HG03565 (cell line): ENCODE results near the gene PFKFB3.
A peak's percentile ranks its signal among the peaks of the same experiment; 100 is the strongest.
"Not testable (repeated sequence)": the region's sequence is repeated elsewhere in the genome, so short reads cannot be mapped to it uniquely, and the experiment has no call there.

Source experiments
- ATAC-seq: cut with Tn5 transposase; IDR thresholded peaks from one replicate; pipeline ENCODE4 v1.9.1; 2021; ENCODE audit warnings: mild to moderate bottlenecking, moderate library complexity; ENCODE audit not compliant: unreplicated experiment

The PFKFB3 gene

DNA sequence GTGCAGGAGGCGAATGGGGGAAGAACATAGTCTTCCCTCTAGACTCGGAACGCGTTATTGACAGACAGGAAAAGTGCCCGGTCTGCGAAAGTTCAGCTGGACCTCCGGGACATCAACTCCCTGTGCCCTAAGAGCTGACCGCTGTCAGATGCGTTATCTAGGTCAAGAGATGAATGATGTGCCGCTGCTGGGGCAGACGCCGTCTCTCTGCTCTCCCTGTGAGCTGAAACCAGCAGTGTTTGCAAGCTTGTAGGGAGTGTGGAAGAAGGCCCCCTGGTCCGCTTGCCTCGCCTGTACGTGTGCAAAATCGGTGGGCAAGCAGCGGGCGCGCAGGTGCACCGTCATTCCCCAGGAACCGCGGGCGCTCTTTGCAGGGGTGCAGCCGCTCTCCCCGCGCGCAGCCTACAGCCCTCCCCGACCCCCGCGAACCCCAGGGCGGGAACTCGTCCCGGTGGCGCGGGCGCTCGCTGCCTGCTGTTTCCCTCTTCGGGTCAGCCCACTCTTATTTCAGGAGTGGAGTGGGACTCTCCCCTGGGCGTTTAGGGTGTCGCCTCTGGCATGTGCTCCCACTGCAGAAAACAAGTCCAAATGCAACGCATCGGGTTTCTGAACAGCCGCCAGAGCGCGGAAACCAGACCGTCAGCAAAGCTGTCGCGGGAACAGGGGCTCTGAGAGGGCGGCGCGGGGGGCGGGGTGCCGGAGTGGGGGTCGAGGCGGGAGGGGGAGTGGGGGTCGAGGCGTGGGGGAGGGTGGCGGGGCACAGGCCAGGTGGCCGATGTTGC is 1.8 kb upstream of the PFKFB3 start:
- no peak for ATAC-seq

DNA sequence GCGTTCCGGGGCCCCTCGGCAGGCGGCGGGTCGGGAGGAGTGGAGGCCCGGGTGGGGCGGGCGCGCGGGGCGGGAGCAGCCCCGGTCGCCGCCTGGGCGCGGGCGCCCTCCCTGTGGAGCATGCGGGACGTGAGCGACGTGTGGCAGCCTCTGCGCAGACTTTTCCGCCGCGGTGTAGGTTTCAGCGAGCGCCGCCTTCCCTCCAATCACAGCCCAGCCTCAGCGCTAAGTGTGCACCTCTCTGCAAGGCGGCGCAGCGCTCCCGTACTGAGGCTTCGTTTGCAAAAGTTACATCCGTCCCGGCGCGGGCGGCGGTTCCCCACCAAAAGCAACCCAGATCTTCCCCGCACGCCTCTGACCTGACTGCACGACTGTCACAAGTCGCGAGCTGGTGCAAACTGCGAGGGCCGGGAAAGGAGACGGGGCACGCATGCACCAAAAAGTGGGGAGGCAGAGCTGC is 1.2 kb upstream of the PFKFB3 start:
- peak; percentile 40 for ATAC-seq

DNA sequence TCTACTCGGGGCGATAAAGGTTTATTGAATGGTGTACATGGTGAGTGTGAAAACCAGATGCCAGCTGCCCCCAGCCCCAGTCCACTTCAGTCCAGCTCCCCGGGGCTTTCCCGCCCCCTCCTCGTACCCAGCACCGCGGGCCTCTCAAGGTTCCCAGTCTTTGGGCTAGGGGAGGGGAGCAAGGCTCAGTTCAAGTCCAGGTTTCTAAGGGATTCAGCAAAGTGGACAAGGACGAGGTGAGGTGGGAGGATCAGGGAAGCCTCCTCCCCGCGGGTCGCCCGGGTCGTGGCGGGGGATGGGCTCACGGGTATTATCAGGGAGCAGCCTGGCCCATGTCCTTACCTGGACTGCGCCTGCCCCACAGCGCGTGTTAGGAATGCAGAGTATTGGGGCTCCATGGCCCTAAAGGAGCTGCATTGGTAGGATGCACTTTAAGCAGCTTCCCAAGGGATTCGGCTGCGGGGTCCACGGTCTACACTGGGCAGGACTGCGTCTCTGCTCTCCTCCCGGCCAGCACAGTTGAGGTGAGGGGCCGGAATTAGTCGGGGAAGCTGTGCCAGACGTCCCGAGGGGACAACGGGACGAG is 541 bp upstream of the PFKFB3 start:
- no peak for ATAC-seq

DNA sequence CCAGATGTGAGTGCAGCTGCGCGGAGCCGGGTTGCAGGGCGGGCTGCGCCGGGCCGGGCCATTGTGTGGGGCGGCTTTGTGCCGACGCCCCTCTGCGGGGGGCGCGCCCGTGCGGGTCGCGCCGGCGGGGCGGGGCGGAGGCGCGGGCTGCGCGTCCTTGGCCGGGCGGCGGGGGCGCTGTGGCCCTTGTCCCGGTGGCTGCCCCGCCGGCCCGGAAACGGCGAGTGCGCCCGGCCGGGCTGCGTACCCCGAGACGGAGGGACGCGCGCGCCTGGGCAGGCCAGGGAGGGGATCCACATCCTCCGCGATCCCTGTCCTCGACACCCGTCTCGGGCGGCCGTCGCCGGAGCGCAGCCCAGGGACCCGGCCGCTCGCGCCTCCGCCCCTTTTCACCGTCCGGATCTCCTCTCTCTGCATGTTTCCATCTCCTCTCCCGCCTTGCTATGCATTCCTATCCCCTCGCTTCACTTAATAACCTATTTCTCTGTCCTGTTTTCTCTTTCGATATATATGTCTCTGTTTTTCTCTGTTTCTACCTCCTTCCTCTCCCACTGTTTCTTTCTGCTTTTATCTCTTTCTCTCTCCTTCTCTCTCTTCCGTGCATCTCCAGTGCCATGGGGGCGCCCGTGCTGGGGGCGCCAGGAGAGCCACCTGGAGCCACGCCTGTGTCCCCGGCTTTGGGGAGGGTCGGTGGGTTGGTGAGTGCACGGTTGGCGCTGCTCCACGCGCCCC is 765 bp downstream of the PFKFB3 start:
- peak; percentile 26 for ATAC-seq

DNA sequence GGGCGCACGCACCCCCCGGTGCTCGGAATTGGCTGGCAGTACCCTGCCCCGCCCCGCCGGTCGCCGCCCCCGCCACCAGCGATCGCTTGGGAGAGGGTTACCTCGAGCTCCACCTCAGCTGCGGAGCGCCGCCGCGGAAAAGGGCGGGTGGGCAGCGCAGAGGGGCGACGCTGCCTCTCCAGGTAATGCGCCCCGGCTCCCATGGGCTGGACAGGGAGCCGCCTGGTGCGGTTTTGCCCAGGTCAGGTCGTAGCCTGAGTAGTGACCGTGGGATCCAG is 1.3 kb downstream of the PFKFB3 start:
- ATAC-seq: no peak

DNA sequence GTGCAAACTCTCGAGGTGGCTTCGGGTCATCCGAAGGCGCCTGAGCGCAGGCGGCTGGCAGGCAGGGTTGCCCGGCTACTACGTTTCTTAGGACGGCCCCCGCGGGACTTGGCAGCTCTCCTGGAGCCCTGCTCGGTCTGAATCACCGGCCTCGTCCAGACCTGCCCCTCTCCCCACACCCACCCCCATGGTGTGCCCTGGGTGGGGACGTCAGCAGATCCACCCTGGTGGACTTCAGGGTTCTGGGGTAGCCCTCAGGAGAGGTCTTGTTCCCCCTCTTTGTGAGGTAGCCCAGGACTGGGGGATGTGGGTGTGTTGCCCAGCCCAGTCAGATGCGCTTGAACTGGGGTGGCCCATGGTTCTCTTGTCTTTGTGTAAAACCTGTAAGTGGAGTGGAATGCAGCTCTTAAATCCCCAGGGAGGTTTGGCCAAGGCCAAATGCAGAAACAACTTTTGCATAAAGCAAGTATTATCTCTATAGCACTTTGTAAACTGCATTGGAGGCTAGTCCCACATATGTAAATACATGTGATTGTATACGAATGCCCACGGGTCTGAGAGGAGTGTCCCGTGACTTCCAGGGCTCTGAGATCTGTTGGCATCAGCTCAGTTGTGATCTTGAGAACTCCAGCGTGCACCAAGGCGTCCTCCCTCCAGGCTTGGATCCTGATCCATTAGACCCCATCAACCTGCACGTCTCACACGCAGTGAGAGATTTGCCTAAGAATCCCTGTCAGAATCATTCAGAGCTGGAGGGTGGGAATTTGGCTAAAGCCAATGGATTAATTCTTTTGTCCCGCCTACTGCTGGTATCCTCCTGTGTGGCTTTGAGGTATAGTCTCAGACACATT is 1.8 kb downstream of the PFKFB3 start:
- no peak for ATAC-seq

DNA sequence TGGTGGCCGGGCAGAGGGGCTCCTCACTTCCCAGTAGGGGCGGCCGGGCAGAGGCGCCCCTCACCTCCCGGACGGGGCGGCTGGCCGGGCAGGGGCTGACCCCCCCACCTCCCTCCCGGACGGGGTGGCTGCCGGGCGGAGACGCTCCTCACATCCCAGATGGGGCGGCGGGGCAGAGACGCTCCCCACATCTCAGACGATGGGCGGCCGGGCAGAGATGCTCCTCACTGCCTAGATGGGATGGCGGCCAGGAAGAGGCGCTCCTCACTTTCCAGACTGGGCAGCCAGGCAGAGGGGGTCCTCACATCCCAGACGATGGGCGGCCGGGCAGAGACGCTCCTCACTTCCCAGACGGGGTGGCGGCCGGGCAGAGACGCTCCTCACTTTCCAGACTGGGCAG is 3.8 kb downstream of the PFKFB3 start:
- ATAC-seq: not testable (repeated sequence)

DNA sequence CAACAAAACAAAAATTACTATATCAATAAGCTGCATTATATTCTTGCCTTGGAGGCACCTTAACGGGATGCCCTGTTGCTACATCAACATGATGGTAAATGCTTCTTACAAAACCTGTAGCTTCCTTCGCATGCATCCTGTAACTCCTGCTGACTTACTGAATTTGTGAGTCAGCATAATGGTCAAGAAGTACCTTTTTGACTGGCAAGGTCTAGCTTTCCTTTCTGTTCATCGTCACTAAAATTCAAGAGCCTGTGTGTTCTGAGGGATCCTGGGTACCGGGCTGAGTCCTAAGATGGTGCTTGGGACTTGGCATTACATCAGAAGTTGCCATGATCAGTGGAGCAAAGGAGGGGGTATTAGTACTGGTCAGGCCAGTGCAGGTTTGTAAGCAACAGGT is 4.9 kb downstream of the PFKFB3 start:
- ATAC-seq: no peak

DNA sequence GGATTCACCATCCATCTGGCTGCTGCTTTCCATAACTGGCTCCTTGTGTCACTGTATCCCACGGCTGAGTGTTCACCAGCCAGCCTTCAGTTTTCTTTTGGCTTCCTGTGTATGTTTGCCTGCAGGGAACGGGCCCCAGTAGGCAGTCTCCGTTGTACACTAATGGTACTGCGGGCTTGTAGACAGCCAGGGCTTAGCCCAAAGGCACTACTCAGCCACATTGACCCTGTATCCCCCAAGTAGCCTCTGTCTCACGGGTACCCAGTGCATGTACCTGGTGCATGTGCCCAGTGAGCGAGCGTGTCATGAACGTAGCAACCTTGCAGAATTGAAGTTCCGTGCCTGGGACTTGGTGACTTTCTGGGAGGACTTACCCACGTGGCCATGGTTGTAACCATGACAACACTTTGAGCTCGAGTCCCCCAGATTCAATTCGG is 6.1 kb downstream of the PFKFB3 start:
- no peak for ATAC-seq

DNA sequence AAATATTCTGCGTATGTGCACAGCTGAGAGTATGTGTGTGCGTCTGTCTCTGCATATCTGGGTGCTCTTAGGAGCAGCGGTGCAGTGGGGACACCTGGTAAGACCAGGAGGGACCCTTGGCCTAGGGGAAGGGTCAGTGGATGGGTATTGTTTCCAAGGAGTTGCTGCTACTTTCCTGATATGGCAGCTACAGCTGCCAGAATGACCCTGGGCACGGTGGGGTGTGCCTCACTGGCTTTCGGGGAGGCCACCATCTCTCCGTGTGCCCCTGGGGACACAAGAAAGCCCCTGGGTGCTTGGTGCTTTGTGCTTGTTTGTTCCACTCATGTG is 8.6 kb downstream of the PFKFB3 start:
- no peak for ATAC-seq

DNA sequence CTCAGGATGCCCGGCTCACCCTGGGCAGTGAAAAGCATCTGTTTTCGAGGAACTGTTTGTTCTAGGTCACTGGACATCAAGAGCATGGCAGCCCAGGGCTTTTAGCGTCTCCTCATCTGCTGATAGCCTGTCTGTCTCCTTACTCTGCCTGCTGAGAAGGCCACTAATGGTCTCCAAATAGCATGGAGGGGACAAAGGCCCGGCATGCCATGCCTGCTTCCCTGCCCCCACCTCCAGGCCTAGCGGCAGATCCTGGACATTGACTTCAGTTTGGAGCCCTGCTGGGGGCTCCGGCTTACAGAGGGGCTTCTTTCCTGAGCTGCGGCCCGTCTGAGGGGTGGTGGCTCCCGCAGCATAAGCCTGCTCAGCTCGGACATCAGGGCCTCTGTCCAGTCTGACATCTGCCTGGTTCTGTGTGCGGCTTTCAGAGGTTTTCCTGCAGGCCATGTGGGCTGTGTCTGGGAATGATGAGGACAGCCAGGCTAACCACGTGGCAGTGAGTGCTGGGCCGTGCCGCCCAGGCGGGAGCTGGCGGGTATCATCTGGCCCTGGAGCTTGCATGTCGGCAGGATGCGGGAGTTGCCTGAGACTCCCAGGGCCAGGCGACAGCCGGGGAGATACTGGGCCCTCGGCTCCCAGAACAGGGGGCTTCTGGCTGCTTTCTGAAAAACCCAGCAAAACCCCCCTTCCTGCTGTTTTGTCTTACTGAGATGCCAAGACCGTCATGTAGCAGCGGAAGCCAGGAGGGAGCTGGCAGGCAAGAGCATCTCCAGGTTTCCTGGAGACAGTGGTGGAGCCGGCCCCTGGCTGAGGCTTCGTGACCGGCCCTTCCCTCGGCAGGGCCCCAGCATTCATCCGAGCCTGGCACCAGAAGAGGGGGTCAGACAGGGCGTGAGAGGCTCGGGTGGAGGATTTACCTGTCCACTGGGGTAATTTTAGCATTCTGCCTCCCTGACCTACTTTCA is 9.2 kb downstream of the PFKFB3 start:
- no peak for ATAC-seq

DNA sequence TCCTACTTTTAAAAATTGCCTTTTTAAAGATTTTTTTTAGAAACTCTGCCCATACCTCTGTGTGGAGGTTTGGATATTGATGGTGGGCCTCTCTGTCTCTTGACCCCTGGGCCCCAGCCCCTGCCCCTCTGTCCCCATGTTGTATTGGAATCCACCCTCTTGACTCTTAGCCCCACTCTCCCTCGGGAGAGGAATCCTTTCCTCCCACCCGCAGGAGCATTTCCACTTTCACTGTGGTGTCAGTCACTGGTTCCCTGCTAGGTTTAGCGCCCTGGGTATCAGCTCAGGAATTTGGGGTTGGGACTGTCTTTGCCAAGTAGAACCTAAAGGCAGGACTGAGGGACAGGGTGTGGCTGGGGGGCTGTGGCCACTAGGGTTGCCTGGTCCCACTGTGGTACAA is 10.1 kb downstream of the PFKFB3 start:
- ATAC-seq: no peak

DNA sequence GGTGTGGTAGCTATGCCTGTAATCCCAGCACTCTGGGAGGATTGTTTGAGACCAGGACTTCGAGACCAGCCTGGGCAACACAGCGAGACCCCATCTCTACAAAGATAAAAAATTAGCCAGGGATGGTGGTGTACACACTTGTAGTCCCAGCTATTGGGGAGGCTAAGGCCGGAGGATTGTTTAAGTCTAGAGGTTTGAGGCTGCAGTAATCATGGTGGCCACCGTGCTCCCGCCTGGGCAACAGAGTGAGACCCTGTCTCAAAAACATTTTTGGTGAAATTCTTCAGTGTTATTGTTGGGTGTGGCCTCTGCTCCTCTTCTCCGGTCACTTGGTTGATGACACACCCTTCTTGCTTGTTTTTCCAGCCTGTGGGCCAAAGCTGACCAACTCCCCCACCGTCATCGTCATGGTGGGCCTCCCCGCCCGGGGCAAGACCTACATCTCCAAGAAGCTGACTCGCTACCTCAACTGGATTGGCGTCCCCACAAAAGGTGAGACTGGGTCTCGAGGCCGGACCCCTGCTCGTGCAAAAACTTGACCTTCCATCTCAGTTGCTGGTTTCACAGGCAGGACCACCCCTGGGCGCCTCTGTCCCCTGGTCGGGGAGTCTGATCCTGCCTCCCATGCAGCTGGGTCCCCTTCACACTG is 10.6 kb downstream of the PFKFB3 start:
- ATAC-seq: no peak

DNA sequence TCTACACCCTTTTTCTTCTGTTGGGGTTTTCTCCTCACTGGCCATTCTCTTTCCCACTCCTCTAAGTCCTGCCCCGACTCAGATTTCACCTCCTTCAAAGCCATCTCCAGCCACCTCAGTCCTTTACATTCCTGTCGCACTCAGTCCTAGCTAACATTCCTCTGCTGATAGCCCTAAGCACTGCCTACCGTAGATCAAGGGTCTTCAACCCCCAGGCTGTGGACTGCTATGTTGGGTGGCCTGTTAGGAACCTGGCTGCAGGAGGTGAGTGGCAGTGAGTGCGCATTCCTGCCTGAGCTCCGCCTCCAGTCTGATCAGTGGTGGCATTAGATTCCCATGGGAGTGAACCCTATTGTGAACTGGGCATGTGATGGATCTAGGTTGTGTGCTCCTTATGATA is 11.2 kb downstream of the PFKFB3 start:
- ATAC-seq: no peak

DNA sequence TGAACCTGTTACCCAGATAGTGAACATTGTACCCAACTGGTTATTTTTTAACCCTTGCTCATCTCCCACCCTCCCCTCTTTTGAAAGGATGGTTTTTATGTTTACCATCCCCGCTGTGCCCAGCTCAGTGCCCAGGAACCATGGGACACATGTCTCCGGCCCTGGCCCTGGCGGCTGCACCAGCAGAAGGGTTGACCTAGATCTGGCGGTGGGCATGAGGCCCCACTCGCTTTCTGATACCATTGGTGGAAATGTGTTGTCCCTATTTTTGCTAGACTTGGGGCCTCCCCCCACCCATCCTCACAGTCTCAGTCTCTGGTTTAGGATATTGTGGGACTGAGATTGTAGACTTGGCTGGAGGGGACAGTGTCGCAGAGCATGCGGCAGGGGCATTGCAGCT is 11.9 kb downstream of the PFKFB3 start:
- no peak for ATAC-seq

DNA sequence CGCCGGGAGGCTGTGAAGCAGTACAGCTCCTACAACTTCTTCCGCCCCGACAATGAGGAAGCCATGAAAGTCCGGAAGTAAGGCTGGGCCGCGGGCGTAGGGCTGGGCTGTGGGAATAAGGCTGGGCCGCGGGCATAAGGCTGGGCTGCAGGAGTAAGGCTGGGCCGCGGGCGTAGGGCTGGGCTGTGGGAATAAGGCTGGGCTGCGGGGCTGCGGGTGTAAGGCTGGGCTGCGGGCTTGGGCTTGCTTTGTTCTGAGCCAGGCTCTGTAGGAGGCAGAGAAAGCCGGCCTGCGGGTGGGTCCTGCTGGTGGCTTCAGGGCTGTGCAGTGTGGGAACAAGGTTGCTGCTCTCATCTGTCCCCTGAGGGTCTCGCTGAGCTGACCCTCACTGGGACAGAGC is 12.5 kb downstream of the PFKFB3 start:
- ATAC-seq: no peak

DNA sequence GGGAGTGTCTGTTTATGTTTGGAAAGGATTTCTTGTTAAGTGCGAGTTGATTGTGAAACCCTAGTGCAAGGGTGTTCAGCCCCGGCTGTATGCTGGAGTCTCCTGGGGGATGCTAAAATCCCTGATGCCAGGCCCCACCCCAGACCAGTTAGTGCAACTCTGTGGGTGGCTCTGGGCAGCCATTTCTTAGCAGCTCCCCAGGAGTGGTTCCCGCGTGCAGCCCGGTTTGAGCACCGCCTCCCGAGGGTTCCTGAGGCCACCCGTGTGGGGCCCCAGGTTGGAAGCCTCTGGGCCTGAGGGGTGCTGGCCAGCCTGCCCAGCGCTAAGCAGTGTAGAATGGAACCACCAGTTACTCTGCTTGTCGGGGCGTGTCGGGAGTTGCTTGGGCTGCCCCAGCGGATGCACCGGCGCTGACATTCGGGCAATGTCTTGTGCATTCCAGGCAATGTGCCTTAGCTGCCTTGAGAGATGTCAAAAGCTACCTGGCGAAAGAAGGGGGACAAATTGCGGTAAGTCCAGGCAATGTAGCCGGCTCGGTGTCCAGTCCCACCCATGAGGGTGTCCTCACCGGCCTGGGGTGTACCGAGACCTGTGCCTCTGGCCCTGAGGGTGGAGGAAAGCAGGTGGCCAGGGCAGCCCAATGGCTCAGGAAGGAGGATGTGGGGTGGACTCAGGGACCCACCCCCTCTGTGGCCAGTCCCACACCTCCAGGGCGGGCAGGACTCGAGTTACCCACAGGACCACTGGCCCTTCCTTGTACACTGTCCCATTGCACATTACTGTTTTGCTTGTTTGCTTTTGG is 13.2 kb downstream of the PFKFB3 start:
- no peak for ATAC-seq

DNA sequence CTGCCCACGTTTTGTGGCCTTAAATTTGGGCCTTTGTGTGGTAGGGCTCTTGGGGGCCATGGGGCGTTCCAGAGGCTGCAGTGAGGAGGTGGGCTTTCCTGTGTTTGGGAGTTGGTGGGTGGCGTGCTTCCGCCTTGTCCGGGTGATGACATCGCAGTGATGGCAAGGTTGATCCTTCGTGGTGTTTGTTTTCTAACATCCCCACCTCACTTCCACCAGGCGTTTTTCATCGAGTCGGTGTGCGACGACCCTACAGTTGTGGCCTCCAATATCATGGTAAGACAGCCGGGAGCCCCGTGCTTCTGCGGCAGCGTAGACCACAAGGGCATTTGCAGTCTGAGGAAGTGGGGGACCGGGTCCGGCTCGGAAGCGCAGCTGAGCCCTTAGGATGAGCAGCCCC is 14.2 kb downstream of the PFKFB3 start:
- ATAC-seq: no peak

DNA sequence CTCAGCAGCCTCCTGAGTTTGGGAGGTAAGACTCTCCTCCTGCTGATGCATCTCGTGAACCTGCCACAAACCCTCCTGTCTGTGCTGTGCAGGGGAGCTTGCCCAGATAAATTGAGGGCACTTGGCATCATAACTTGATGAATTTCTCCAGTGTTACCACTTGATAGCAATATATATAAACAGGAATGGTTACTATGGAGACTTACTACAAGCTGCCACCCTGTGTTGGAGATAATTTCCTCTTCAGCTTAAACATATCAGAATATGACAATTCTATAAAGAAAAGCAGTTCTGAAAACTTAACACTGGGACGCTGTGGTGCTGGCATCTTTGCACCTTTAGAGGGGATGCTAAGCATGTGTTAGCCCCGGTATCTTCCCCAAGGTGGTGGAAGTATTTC is 14.9 kb downstream of the PFKFB3 start:
- ATAC-seq: no peak
